SK-N-SH (cell line): ENCODE data around the gene RASGRF2.

Source experiments
- EZH2phosphoT487 ChIP-seq: fragments of 200-600 bp; sonication (generic); IDR thresholded peaks from 2 replicates; pipeline ENCODE4 v1.6.1; 2017; ENCODE audit warnings: low read depth, mixed run types, mild to moderate bottlenecking, antibody characterized with exemption, moderate library complexity, borderline replicate concordance
- FOXM1 ChIP-seq: IDR thresholded peaks from 2 replicates; pipeline ENCODE4 v1.4.0; 2012; ENCODE audit warnings: low read depth, mild to moderate bottlenecking
- GABPA ChIP-seq: IDR thresholded peaks from 2 replicates; pipeline ENCODE4 v1.4.0; 2012; ENCODE audit warnings: low read depth, mild to moderate bottlenecking
- JUND ChIP-seq: IDR thresholded peaks from 2 replicates; pipeline ENCODE4 v1.4.0; 2012
- MXI1 ChIP-seq: IDR thresholded peaks from 2 replicates; pipeline ENCODE4 v1.6.1; 2012; ENCODE audit warnings: mild to moderate bottlenecking, low read depth, low read length, improper control_type of control experiment
- RAD21 ChIP-seq: IDR thresholded peaks from 2 replicates; pipeline ENCODE4 v1.6.1; 2012; ENCODE audit warnings: mild to moderate bottlenecking, low read length
- RCOR1 ChIP-seq: fragments of 150-350 bp; IDR thresholded peaks from 2 replicates; pipeline ENCODE4 v1.6.1; 2017; ENCODE audit warnings: antibody characterized with exemption, low read length
- RFX5 ChIP-seq: IDR thresholded peaks from 2 replicates; pipeline ENCODE4 v1.6.1; 2012; ENCODE audit warnings: mild to moderate bottlenecking, improper control_type of control experiment, low read length
- SIN3A ChIP-seq: IDR thresholded peaks from 2 replicates; pipeline ENCODE4 v1.6.1; 2012; ENCODE audit warnings: low read depth, mild to moderate bottlenecking, low read length, moderate library complexity, borderline replicate concordance
- TAF1 ChIP-seq: IDR thresholded peaks from 2 replicates; pipeline ENCODE4 v1.6.1; 2012; ENCODE audit warnings: low read depth, mild to moderate bottlenecking, low read length, moderate library complexity, borderline replicate concordance
- TEAD4 ChIP-seq: IDR thresholded peaks from 2 replicates; pipeline ENCODE4 v1.4.0; 2012; ENCODE audit warnings: mild to moderate bottlenecking, borderline replicate concordance; ENCODE audit not compliant: insufficient read depth
- YY1 ChIP-seq: IDR thresholded peaks from 2 replicates; pipeline ENCODE4 v1.4.0; 2012; ENCODE audit warnings: low read depth, mild to moderate bottlenecking
- TF ChIP-seq, protein P1 (sequence below): fragments of 200-600 bp; sonication (generic); IDR thresholded peaks from 2 replicates; pipeline ENCODE4 v1.6.1; 2017; ENCODE audit warnings: antibody characterized with exemption, mild to moderate bottlenecking, moderate library complexity
- TF ChIP-seq, protein P2 (sequence below): IDR thresholded peaks from 2 replicates; pipeline ENCODE4 v1.4.0; 2012; ENCODE audit warnings: low read depth

DNA sequence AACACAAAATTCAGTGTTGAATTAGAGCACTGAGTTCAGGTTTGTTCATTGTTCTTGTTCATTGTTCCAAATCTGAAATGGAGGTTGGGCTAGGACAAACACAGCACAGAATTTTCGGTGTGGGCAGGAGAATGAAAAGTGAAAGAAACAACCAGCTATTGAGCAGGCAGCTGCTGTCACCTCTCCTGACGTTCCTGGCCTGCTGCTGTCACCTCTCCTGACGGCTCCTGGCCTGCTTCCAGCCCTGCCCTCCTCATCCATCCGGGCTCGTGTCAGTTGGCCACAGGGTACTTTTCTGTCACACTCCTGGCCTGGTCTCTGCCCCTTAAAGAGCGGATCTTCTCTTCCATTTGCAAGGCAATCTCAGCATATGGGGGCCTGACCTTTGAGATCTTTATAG, 227.7 kb downstream of the RASGRF2 start:
- TF ChIP-seq SIN3A (no peak), EZH2phosphoT487 (no peak), TEAD4 (no peak), JUND (no peak), FOXM1 (no peak), MXI1 (no peak), RAD21 (no peak), YY1 (no peak), TAF1 (no peak), RCOR1 (no peak), GABPA (no peak), RFX5 (no peak)
- TF ChIP-seq, protein P1, sequence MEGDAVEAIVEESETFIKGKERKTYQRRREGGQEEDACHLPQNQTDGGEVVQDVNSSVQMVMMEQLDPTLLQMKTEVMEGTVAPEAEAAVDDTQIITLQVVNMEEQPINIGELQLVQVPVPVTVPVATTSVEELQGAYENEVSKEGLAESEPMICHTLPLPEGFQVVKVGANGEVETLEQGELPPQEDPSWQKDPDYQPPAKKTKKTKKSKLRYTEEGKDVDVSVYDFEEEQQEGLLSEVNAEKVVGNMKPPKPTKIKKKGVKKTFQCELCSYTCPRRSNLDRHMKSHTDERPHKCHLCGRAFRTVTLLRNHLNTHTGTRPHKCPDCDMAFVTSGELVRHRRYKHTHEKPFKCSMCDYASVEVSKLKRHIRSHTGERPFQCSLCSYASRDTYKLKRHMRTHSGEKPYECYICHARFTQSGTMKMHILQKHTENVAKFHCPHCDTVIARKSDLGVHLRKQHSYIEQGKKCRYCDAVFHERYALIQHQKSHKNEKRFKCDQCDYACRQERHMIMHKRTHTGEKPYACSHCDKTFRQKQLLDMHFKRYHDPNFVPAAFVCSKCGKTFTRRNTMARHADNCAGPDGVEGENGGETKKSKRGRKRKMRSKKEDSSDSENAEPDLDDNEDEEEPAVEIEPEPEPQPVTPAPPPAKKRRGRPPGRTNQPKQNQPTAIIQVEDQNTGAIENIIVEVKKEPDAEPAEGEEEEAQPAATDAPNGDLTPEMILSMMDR = no peak
- TF ChIP-seq, protein P2, sequence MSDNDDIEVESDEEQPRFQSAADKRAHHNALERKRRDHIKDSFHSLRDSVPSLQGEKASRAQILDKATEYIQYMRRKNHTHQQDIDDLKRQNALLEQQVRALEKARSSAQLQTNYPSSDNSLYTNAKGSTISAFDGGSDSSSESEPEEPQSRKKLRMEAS = no peak
